Smooth muscle cell of the brain vasculature (primary cell): Measurements from ENCODE around the gene MRLN.
A peak's percentile ranks its signal among the peaks of the same experiment; 100 is the strongest.
"Not testable (repeated sequence)": the region's sequence is repeated elsewhere in the genome, so short reads cannot be mapped to it uniquely, and the experiment has no call there.

ENCODE experiments used
- DNase-seq: peaks from one replicate; pipeline ENCODE4 v3.0.0-alpha.2; 2012; ENCODE audit warnings: low read depth, low spot score

Gene MRLN

DNA sequence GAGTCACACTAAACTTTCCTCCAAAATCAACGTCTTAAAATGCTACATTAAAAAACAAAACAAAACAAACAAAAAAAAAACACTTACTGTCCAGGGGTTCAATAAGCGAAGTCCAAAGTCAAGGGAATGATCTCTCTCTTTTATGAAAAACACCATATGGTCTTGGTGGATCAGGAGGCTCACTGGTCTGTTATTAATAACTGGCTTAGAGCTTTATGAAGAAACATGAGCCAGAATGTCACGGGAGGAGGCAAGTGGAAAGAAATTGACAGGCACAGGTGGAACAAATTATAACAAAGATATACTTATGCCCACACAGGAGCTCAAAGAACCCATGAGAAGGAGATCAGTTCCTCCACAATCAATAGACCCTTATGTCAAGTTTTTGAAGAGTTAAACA is at the start of gene MRLN:
Gene MRLN (minus strand): TSS at position 189 of the 400 bp plus-strand sequence.
- no peak for DNase-seq

DNA sequence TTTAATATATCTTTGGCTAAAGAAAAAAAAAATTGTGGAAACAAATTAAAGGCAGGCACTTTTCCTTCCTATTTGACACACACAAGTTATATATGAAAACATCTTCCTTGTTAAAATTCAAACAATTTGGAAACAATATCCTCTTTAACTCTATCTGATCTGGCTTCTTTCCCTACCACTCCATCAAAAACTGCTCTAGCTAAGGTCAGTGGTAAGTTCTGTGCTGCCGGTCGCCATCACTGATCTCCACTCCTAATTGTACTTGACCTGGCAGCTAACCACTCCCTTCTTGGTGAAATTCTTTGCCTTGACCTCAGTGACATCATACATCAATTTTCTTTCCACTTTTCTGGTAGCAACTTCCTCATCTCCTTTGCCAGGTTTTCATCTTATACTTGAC is 47.9 kb upstream of the MRLN start:
- no peak for DNase-seq

DNA sequence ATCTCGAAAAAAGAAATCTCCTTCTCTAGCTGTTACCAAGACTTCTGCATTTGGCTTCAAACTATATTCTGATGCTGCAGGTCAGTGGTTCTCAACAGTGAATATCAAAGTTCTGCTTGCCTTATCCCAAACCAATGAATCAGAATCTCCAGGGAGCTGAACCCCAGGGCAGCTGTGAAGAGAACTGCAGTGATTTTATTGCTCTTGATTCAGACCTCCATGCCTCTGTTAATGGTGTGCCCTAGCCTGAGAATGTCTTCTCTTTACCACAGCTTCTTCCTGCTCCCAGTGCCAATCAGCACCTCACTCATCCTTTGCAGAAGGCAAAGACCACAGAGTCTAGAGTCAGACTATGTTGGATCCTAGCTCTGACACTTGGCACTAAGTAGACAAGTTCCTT is 46.2 kb upstream of the MRLN start:
- DNase-seq = no peak

DNA sequence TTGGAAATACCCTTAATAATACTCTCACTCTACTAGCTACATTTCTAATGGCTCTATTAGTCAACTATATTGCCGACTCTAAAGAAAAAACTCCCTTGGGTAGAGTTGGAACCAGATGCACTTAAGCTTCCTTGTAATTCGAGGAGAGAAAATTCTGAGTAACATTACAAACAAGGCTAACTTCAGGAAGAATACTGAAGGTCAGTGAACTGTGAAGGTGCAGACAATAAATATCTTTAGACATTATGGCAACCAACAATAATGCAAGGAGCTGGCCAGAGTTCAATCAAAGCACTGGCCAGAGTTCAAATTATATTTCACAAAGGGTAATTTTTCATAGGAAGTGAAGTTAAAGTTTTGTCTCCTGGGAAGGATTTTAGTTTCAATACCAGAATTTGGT is 40.7 kb upstream of the MRLN start:
- no peak for DNase-seq

DNA sequence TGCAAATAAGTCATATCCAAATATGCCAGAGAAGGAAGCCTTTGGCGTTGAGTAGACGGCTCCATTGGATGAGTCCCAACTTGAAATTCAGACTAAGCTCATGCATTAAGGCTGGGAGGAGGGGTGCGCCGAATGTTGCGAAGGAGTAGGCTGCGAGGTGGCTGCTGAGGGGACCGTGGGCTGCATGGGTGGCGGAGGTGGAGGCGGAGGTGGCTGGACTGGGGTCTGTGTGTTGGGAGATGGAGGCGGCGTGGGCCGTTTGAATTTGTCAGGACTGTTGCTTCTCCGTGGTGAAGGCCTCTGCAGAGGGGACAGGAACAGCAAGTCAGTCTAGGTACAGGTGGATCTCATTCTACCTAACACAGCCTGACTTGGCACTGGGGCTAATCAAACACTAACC is 39.6 kb upstream of the MRLN start:
- no peak for DNase-seq

DNA sequence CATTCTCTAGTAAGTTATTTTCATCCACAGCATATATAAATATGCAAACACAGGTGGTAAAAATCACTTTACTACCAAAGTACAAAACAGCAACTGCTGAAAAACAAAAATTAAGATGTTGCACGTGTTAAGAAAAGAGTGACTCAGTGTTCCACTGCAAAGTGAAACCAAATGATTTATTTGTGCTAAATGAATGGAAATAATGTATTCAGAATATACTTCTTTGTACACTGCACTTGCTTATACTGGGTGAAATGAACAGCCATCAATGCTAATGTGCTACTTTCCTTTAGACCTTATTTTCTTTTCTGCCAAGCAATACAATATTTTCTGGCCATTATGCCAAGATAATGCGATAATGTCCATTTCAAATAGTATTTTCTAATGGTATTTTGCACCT is 38.3 kb upstream of the MRLN start:
- DNase-seq = no peak

DNA sequence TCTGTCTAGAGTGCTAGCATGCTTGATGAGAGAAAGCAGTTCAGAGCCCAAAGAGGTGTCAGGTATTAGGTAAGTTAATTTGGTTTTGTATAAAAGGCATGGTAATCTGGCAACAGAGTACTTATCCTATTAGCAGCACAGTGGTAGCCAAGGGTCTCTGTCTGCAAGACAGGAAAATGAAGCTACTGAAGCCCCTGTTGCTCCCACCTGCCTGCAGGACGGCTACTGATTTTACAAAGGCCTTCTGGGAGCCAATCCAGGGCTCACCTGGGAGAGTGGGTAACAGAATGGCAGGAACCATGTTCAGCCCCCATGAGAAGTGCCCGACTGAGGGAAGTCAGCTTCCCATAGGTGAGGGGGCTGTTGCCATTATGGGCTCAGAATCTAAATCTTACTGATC is 36.8 kb upstream of the MRLN start:
- DNase-seq = not testable (repeated sequence)

DNA sequence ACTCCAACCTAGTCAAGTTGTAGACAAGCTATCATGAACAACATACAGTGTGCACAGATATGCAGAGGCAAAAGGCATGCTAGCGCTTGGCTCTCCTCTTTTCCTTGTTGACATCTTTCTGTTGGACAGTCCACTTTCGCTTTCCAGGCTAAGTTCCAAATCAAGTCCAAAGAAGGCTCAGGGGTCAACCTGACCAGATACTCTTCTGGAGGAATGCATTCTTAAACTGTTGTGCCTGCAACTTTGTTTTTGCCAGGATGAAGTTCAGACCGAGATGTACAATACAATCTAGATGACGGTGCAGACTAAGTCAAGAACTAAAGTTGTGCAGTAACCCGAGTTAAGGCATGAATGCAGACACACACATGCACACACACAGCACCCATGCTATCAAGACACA is 35.7 kb upstream of the MRLN start:
- DNase-seq = not testable (repeated sequence)

DNA sequence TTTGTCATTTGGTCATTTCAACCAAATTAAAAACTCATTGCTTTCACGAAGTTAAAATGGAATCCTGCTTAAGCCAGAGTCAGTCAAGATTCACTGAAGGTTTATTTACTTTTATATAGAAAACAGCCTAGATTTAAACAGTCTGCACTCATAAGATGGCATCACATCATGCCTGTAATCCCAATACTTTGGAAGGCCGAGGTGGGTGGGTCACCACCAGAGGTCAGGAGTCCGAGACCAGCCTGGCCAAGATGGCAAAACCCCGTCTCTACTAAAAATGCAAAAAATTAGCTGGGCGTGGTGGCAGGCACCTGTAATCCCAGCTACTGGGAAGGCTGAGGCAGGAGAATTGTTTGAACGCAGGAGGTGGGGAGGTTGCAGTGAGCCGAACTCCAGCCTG is 33.8 kb upstream of the MRLN start:
- DNase-seq = not testable (repeated sequence)

DNA sequence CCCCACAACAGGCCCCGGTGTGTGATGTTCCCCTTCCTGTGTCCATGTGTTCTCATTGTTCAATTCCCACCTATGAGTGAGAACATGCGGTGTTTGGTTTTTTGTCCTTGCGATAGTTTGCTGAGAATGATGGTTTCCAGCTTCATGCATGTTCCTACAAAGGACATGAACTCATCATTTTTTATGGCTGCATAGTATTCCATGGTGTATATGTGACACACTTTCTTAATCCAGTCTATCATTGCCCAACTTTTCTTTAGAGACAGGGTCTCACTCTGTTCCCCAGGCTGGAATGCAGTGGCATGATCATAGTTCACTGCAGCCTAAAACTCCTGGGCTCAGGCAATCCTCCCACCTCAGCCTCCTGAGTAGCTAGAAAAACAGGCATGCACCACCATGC is 32.2 kb upstream of the MRLN start:
- not testable (repeated sequence) for DNase-seq

DNA sequence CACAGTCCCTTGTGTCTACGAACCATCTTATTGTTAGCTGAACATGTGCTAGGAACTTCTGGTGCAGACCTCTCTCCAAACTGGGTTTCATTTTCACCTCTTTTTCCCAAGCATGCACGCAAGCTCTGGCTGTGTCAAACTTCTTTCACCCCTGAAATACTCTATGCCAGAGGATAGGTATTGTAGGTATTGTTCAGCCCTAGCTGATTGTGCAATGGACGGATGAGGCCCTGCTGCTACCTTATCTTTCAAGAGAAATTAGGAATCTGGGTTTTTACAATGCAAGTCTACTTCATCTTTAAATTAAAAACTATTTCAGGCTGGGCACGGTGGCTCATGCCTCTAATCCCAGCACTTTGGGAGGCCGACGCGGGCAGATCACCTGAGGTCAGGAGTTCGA is 28.3 kb upstream of the MRLN start:
- DNase-seq = no peak

DNA sequence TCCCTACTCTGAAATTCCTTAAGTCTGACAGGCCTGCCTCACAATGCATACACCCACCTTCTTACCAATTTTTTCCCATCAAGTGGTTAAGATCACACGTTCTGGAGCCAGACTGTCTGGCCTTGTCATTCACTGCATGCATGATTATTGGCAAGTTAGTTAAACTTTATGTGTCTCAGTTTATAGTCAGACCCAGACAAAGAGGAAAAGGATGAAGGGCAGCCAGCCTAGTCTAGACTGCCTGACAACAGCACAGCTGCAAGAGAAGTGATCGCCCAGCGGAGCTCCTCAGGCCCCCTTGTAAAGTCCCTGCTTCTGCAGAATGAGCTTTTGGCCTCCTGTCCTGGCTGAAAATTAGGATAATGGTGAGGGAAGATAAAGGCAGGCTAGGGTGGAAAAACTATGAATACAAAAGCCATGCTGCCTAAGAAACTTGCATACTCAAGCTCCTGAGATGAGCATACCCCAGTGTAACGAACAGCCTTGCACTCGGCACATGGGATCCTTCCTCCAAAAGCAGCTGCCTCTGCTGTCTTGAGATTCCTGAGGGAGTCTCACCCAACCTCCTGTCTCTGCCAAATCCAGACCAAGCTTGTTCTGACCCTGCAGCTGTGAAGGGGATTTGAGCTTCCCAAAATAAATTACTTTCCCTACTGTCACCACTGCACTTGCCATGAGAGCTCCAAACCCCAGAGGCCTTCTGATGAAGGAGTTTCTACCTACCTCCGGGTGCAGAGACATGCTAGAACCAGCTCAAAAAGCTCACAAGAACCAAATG is 26.7 kb upstream of the MRLN start:
- DNase-seq = no peak

DNA sequence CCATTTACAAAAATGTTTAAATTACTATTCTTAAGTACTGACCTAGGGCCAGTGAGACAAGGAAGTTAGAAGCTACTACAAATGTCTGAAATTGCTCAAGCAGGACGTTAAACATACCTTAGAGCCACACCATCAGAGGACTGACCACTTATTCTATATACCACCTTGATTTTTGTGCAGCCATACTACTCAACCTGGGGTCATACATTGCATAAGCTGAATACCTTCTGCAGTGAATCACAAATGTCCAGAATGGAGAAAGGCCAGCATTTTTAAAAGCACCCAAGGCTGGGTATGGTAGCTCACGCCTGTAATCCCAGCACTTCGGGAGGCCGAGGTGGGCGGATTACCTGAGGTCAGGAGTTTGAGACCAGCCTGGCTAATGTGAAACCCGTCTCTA is 21.2 kb upstream of the MRLN start:
- no peak for DNase-seq

DNA sequence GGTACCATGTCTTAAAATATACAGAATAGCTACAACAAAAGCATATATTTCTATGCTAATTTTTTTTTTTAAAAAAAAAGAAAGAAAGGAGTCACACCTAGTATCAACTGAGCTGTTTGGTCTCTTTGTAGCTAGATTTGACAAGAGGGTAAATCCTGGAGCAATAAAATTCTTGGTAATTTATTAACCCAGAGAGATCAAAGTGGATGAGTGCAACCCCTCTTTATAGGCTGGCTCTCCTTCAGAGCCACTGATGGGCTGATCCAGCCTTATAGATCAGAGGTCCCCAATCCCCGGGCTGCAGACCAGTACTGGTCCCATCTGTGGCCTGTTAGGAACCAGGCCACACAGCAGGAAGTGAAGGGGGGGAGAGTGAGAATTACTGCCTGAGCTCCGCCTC is 19.8 kb upstream of the MRLN start:
- DNase-seq = no peak

DNA sequence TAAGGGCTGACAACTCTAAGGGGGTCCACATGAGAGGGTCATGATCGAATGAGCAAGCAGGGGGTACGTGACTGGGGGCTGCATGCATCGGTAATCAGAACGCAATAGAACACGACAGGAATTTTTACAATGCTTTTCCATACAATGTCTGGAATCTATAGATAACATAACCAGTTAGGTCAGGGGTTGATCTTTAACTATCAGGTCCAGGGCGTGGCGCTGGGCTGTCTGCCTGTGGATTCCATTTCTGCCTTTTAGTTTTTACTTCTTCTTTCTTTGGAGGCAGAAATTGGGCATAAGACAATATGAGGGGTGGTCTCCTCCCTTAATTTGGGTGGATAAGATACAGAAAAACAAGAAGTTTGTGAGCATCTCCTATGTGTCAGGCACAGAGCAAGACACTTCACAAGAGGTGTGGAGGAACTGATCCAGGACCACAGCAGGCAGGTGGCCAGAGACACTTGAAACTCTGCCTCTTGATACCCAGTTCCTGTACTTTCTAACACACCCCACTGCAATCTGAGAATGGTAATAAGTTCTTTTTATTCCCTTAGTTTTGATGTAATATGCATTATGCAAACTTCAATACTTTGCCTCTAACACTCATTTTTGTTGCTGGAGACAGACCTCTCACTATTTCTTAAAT is 18.0 kb upstream of the MRLN start:
- DNase-seq = no peak

DNA sequence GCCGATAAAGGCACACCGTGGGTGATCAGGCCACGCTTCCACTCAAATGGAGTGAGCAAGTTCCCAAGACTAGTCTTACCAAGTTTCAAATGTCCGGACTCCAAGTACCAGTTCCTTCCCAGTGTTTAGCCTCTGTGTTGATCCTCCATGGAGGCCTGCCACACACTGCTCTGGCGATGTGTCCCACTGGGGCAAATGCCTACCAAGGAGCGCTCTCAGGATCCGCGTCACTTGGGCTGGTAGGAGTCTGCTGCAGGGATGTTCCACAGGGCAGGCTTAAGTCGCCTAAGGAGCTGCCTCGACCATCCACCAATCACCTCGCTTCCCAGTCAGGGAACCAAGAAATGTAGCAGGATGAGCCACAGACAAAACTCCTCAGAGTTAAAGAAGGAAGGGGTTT is 17.4 kb upstream of the MRLN start:
- DNase-seq = no peak

DNA sequence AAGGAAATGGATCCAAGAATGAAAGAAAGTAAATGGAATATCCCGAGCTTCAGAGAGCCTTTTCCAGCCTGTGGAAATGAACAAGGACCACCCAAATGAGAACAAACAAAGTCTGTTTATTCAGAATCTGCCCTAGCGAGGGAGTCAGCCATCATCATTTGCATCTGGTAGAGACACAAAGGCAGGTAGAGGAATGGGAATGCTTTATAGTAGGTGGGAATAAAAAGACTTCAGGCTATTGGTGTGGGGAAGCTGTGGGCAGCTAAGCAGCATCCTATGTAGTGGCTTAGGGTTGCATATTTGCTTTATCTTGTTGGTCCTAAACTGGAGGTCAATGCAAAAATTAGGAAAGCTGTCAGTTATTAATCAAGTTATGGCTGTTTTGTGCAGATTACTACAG is 9.2 kb upstream of the MRLN start:
- no peak for DNase-seq

DNA sequence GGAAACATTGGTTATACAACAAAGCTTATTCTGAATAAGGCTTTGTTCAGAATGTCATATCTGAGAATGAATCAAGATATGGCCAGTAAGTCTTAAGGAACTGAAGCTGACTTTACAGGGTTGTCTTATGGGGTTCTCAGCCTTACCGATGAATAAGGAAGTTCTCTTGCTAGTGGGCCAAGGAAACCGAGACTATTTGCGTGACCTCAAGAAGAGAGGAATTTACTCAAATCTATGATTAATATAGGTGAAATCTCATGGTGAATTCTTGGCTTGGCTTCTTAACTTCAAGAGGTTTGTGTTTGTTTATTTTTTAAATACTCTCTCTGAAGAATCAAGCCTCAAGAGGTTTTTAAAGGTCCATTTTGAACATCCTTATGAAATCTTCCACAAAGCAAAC is 4.7 kb upstream of the MRLN start:
- peak; percentile 9 for DNase-seq

DNA sequence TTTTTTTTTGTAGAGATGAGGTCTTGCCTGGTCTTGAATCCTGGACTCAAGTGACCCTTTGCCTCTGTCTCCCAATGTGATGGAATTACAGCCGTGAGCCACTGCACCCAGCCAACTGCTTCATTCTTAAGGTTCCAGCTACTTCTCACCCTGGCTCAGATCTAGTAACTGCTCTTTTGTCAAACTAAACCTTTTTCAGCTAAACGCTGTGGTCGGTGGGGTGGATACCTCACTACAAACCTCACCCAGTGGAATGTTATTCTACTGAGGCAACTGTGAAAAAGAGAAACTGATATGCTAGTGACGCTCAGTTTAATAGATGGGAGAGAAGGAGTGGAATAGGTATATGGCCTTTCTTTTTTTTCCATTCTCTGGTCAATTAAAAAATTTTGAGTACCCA is 1.7 kb upstream of the MRLN start:
- DNase-seq = no peak

DNA sequence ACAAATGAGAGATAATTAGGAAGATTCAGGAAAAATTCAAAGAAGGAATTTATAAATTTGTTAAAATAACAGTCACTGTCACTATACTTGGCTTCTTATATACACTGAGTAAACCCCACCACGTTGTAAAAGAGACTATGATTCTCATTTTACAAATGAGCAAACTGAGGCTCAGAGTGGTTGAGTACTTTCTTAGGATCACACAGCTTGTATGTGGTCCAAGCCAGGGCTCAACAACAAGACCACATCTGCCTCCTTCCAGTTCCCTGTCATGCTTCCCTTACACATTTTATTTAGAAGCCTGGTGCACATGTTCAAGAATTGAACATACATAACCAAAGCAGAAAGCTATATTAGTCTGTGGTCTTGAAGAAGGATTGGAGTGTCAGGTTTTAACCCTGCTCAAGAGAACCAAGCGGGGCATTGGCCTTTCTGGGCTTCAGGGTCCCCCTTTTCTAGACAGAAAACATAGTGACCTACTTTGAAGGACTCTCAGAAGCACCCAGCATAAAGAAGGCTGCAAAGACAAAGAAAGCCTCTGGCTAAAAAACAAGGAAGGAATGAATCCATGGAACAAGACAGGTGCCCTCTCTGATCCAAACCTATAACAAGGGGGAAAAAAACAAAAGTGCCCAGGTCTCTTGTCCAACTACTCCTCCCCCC is 846 bp downstream of the MRLN start:
- no peak for DNase-seq

DNA sequence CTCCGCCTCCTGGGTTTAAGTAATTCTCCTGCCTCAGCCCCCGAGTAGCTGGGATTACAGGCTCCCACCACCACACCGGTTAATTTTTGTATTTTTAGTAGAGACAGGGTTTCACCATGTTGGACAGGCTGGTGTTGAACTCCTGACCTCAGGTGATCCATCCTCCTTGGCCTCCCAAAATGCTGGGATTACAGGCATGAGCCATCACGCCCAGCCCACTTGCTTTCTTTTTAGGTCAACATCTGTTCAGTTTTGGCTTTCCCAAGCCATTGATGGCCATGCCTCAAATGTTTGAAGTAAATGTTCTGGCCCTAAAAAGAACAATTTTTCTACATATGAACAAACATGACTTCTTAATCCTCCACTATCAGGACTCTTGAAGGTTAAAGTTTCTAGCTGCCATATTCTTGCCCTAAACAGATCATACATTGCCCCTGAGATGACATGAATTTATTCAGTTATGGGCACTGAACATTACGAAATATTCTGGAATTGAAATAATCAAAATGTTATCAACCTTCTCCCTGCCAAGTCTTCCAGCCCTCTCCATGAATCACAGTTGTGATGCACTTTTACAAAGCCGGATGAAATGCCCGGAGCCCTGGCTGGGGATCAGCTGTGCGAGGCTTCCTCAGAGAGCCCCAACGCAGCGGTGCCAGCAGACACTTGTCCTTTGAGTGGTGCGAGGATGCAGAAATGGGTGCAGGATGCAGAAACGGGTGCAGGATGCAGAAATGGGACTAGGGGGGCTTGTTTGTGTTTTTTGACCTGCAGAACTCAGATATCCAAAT is 2.9 kb downstream of the MRLN start:
- DNase-seq = no peak

DNA sequence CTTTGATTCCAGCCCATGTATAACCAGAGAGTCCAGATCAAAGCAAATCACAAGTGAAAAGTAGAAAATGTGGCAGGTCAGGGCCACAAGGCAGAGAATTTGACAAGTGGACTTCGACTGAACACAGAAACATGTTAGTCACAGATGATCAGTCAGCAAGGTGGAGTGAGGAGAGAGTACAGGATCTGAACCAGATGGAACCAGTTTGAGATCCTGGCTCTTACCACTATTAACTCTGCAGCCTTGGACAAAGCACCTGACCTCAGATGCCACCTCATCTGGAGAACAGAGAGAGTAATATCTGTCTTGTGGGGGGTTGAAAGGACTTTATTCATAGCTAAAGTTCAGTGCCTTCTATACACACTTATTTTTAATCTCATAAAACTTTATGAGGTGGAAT is 4.4 kb downstream of the MRLN start:
- no peak for DNase-seq
